T-helper 2 cell treated with Interferon-gamma antibody and Interleukin-4, amounts not matched to agents 100 ng/mL and 5 ng/mL, for 36 hours (primary cell): ENCODE measurements around the gene B4GALT1. TPM values are rescaled to one million over a fixed set of nuclear protein-coding genes. Genes with fewer than 3 reads are reported as not detected.

ENCODE experiments used
- total RNA-seq: library from RNA; stranded (reverse); gene quantifications from 2 replicates; pipeline ENCODE4 v1.2.3, GENCODE V29; 2022

B4GALT1 gene
- total RNA-seq, 1 donor from 2014 or later = 41.8 TPM

Other genes starting within 250 kb of the B4GALT1 start
- 35.7 and 37.6 TPM in 2 replicates for gene APTX, start 165.7 kb downstream of the B4GALT1 start, total RNA-seq
- 199 and 212 TPM in 2 replicates for gene DNAJA1, start 142.1 kb downstream of the B4GALT1 start, total RNA-seq
- 25.2 and 25.8 TPM in 2 replicates for gene SMU1, start 90.7 kb downstream of the B4GALT1 start, total RNA-seq
- not detected in 2 replicates for gene SPINK4, start 72.8 kb upstream of the B4GALT1 start, total RNA-seq
- 69.3 and 70.4 TPM in 2 replicates for gene BAG1, start 97.4 kb upstream of the B4GALT1 start, total RNA-seq
- gene CHMP5, start 97.7 kb upstream of the B4GALT1 start, total RNA-seq = 48.4 and 51.5 TPM in 2 replicates
- gene NFX1, start 123.2 kb upstream of the B4GALT1 start, total RNA-seq = 44.0 and 45.4 TPM in 2 replicates
- gene AQP7, start 235.2 kb upstream of the B4GALT1 start, total RNA-seq = 0.48 and 0.66 TPM in 2 replicates